ENCODE measurements around the gene POFUT2. TPM values are rescaled to one million over a fixed set of nuclear protein-coding genes. Genes with fewer than 3 reads are reported as not detected.

Gene POFUT2
- total RNA-seq, 1 donor from 2014 or later, result 31.9 TPM

DNA sequence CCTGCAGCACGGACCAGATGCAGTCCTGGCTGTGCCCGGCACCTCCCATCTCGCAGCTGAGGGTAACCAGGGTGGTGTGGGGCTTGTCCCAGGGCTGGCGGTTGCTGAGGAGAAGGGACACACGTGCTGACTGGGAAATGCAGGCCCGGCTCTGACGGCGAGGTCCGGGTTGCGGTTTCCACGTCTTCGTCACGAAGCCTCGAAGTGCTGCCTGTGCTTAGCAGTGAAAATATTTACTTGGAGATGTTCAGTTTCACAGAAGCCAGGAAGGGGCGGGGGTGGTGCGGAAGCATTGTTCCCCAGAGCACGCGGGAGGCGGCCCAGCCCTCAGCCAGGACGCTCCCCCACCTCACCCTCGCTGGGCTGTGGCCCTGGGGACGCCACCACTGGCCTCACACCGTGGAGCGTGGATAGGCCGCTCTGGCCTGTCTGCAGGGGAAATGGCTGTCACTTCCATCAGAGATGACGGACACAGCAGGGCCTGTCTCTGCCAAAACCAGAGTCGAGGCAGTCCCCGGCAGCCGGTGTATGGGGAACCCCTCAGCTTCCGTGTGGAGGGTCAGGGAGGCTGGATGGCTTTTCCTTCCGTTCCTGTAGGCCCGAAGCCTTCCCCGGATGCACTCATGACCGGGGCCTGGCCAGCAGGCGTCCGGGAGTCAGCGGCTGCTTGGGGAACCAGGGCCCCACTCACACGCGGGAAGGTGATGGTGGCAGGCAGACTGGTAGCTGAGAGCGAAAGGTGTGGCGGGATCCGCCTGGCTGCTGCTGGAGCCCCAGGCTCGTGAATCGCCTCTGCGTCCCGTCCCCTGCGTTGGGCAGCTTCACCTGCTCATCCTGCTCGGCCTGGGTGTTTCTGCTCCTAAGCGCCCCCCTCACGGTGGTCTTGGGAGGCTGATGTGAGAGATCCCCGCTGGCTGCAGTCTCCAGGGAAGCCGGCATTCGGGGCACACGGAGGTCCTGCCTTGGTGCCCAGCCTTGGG lies 14.7 kb upstream of the POFUT2 start:
- TF ChIP-seq, protein P1, sequence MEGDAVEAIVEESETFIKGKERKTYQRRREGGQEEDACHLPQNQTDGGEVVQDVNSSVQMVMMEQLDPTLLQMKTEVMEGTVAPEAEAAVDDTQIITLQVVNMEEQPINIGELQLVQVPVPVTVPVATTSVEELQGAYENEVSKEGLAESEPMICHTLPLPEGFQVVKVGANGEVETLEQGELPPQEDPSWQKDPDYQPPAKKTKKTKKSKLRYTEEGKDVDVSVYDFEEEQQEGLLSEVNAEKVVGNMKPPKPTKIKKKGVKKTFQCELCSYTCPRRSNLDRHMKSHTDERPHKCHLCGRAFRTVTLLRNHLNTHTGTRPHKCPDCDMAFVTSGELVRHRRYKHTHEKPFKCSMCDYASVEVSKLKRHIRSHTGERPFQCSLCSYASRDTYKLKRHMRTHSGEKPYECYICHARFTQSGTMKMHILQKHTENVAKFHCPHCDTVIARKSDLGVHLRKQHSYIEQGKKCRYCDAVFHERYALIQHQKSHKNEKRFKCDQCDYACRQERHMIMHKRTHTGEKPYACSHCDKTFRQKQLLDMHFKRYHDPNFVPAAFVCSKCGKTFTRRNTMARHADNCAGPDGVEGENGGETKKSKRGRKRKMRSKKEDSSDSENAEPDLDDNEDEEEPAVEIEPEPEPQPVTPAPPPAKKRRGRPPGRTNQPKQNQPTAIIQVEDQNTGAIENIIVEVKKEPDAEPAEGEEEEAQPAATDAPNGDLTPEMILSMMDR (IDR thresholded peaks at IDR 0.05; ENCODE audit: partially characterized antibody, unreplicated experiment), result no peak
- no peak overlapping the region for H3K4me3 Mint-ChIP-seq (ENCODE audit: unreplicated experiment)
- no peaks in the 10 kb centered on the region for H3K36me3 Mint-ChIP-seq (ENCODE audit: unreplicated experiment)
- no peak overlapping the region for H3K27ac Mint-ChIP-seq (ENCODE audit: unreplicated experiment)
- H3K9me3 Mint-ChIP-seq (ENCODE audit: unreplicated experiment), result peaks cover 3% of the 10 kb centered on the region
- H3K27me3 Mint-ChIP-seq (ENCODE audit: unreplicated experiment), result no peaks in the 10 kb centered on the region
- DNase-seq, result no peak
- H3K4me1 Mint-ChIP-seq (ENCODE audit: low read depth, unreplicated experiment), result peaks cover 1% of the 10 kb centered on the region

DNA sequence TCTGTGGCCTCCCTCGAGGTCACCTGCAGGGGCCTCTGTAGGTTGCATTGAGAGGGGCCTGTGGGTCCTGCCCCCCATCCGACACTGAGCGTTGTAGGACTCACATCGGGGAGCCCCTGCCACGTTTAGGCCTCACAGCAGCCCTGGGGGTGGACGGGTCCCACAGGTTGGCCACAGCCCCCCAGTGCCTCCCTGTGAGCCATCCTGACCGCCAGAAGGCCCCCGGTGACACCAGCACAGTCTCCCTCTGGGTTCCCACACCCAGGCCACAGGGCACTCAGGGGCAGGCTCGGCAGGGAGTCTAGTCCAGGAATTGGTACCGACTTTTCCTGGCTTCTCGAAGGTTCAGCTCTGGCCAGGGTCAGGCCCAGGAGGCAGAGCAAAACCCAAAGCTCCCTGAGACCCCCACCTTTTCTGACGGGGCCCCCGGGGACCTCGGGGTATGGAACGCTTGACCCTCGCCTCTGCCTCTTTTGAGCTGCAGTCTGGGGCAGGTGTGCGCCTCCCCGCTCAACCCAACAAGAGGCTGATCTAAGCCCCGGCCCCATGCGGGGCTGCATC lies 13.9 kb upstream of the POFUT2 start:
- H3K9me3 Mint-ChIP-seq (ENCODE audit: unreplicated experiment), result peaks cover 3% of the 10 kb centered on the region
- H3K4me3 Mint-ChIP-seq (ENCODE audit: unreplicated experiment), result no peak overlapping the region
- DNase-seq, result no peak
- H3K36me3 Mint-ChIP-seq (ENCODE audit: unreplicated experiment), result no peaks in the 10 kb centered on the region
- H3K27ac Mint-ChIP-seq (ENCODE audit: unreplicated experiment), result no peak overlapping the region
- TF ChIP-seq, protein P1 (IDR thresholded peaks at IDR 0.05; ENCODE audit: partially characterized antibody, unreplicated experiment), result no peak
- H3K4me1 Mint-ChIP-seq (ENCODE audit: low read depth, unreplicated experiment), result peaks cover 1% of the 10 kb centered on the region
- no peaks in the 10 kb centered on the region for H3K27me3 Mint-ChIP-seq (ENCODE audit: unreplicated experiment)

DNA sequence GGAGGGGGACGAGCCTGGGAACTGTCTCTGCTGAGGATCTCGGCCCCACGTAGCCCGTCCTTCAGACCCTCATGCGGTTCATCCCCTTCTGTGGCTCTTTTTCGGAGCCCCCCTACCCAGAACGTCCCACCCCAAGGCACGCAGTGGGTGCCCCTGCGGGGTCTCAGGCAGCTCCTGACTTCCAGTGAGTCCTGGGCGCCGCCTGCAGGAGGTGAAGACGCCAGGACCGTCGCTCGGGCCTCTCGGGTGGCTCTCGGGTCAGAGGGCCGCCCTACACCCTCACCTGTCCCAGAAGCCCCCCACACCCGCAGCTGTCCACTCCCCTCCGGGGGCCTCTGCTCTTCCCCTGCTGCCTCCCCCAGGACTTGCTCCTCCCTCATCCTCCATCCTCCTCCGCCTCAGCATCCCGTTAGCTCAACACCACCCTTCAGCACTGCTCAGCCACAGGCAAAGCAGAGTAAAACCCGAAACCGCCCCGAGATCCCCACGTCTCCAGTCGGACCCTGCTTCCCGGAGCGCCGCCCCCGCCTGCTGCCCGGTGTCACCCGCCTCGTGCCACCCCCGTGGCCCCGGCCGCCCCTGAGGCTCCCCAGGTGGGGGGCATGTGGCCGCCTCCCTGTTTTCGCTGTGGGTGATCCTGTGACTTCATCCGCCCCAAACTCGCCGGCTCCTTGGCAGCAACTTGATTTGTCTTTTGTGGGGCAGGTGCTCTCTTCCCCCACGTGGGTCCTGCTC lies 13.3 kb upstream of the POFUT2 start:
- TF ChIP-seq, protein P1 (IDR thresholded peaks at IDR 0.05; ENCODE audit: partially characterized antibody, unreplicated experiment), result no peak
- no peak overlapping the region for H3K4me3 Mint-ChIP-seq (ENCODE audit: unreplicated experiment)
- no peaks in the 10 kb centered on the region for H3K27me3 Mint-ChIP-seq (ENCODE audit: unreplicated experiment)
- peaks cover 3% of the 10 kb centered on the region for H3K9me3 Mint-ChIP-seq (ENCODE audit: unreplicated experiment)
- H3K27ac Mint-ChIP-seq (ENCODE audit: unreplicated experiment), result no peak overlapping the region
- no peaks in the 10 kb centered on the region for H3K36me3 Mint-ChIP-seq (ENCODE audit: unreplicated experiment)
- no peak for DNase-seq
- H3K4me1 Mint-ChIP-seq (ENCODE audit: low read depth, unreplicated experiment), result peaks cover 1% of the 10 kb centered on the region

DNA sequence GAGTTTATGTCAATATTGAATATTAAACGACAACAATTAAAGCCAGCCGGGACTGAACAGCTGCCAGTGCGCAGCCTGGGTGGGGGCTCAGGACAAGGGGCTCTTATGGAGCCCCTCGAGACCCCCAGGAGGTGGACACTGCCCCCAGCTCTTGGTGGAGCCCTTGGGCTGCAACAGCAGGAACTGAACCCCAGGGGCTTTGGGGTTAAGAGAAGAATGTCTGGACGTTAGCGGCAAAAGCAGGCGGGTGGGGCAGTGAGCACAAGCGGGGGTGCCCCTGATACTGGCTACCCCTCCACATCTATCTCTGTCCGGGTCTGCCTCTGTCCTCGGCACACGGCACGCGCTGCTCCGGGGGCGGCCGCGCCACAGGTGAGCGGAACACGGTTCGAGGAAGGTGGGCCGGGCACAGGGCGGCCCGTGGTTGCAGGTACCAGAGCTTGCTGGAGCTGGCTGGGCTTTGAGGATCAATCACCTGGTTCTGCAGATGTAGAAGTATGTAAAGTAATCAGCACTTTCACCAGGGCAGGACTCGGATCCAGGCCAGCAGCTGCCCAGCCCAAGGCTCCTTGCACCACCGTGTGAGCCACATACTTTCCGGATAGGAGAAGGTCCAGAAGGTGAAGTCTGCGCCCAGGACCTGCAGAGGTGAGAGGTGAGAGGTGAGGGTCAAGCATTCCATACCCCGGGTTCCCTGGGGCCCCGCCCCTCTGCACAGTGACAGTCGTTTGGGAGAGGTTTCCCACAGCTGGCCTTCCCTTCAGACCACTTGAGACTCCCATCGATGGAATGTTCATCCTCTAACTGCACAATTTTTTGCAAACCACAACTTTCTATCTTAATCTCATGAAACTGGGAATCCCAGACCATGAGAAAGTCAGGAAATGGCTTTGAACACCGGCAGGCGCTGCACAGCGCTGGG lies 12.4 kb upstream of the POFUT2 start:
- Mint-ChIP-seq H3K36me3 (ENCODE audit: unreplicated experiment) (no peaks in the 10 kb centered on the region), H3K4me1 (ENCODE audit: low read depth, unreplicated experiment) (peaks cover 10% of the 10 kb centered on the region), H3K27me3 (ENCODE audit: unreplicated experiment) (peaks cover 3% of the 10 kb centered on the region), H3K27ac (ENCODE audit: unreplicated experiment) (no peak overlapping the region), H3K9me3 (ENCODE audit: unreplicated experiment) (peaks cover 6% of the 10 kb centered on the region), H3K4me3 (ENCODE audit: unreplicated experiment) (no peak overlapping the region)
- TF ChIP-seq, protein P1 (IDR thresholded peaks at IDR 0.05; ENCODE audit: partially characterized antibody, unreplicated experiment), result no peak
- no peak for DNase-seq

All from glutamatergic neuron (in vitro differentiated cells).